HTR-8/SVneo (cell line): ENCODE results near the gene GPBP1L1.
"Not testable (repeated sequence)": the region's sequence is repeated elsewhere in the genome, so short reads cannot be mapped to it uniquely, and the experiment has no call there.

Experiments used
- DNase-seq: peaks from one replicate; pipeline ENCODE4 v3.0.0; 2011; ENCODE audit warnings: low spot score, mixed read lengths; ENCODE audit not compliant: insufficient read length
- FAIRE-seq: peaks from 2 replicates; lab custom pipeline; 2011; peaks lifted over from hg19 to GRCh38; lab: Jason Lieb, UNC

The GPBP1L1 gene

GRCh38 chr1:45686288-45687013 is at the start of gene GPBP1L1:
GPBP1L1 (minus strand) TSS chr1:45686533; CDS start chr1:45659087, 27,446 bp downstream.
- FAIRE-seq (peak; percentile 76), DNase-seq (peak; percentile 94)

GRCh38 chr1:45730780-45731319 is 44.5 kb upstream of the GPBP1L1 start:
- FAIRE-seq: no peak
- no peak for DNase-seq

- FAIRE-seq (no peak), DNase-seq (no peak)
Observed at GRCh38 chr1:45730075-45730779, 43.9 kb upstream of the GPBP1L1 start.

GRCh38 chr1:45726007-45726406 is 39.7 kb upstream of the GPBP1L1 start:
- not testable (repeated sequence) for DNase-seq, FAIRE-seq

- FAIRE-seq (no peak), DNase-seq (no peak)
Observed at GRCh38 chr1:45723248-45723930, 37.1 kb upstream of the GPBP1L1 start.

- DNase-seq (no peak), FAIRE-seq (no peak)
Observed at GRCh38 chr1:45722809-45723208, 36.5 kb upstream of the GPBP1L1 start.

- no peak for DNase-seq
- FAIRE-seq: no peak
Observed at GRCh38 chr1:45721207-45721606, 34.9 kb upstream of the GPBP1L1 start.

GRCh38 chr1:45718289-45718688 is 32.0 kb upstream of the GPBP1L1 start:
- DNase-seq (no peak), FAIRE-seq (no peak)

GRCh38 chr1:45717386-45717785 is 31.1 kb upstream of the GPBP1L1 start:
- not testable (repeated sequence) for DNase-seq, FAIRE-seq

GRCh38 chr1:45716700-45717099 is 30.4 kb upstream of the GPBP1L1 start:
- DNase-seq (no peak), FAIRE-seq (no peak)

GRCh38 chr1:45713711-45714110 is 27.4 kb upstream of the GPBP1L1 start:
- DNase-seq (no peak), FAIRE-seq (no peak)

- FAIRE-seq (no peak), DNase-seq (no peak)
Observed at GRCh38 chr1:45704637-45705036, 18.3 kb upstream of the GPBP1L1 start.

GRCh38 chr1:45694823-45695222 is 8.5 kb upstream of the GPBP1L1 start:
- DNase-seq: no peak
- FAIRE-seq: no peak

GRCh38 chr1:45693811-45694210 is 7.5 kb upstream of the GPBP1L1 start:
- FAIRE-seq, DNase-seq: not testable (repeated sequence)

- FAIRE-seq (no peak), DNase-seq (peak; percentile 79)
Observed at GRCh38 chr1:45687754-45688740, 1.7 kb upstream of the GPBP1L1 start, which contains the start of gene TMEM69. TMEM69 (plus strand) TSS chr1:45688181; CDS start chr1:45691069, 2,888 bp downstream.

- no peak for FAIRE-seq
- DNase-seq: peak; percentile 91
Observed at GRCh38 chr1:45687014-45687753, 851 bp upstream of the GPBP1L1 start.

GRCh38 chr1:45686015-45686287 is 382 bp downstream of the GPBP1L1 start:
- no peak for DNase-seq
- no peak for FAIRE-seq

- DNase-seq: no peak
- FAIRE-seq: no peak
Observed at GRCh38 chr1:45685308-45686014, 872 bp downstream of the GPBP1L1 start.
